ENCODE data around the gene GNA12.
"Not testable (repeated sequence)": the region's sequence is repeated elsewhere in the genome, so short reads cannot be mapped to it uniquely, and the experiment has no call there.

Gene GNA12

DNA sequence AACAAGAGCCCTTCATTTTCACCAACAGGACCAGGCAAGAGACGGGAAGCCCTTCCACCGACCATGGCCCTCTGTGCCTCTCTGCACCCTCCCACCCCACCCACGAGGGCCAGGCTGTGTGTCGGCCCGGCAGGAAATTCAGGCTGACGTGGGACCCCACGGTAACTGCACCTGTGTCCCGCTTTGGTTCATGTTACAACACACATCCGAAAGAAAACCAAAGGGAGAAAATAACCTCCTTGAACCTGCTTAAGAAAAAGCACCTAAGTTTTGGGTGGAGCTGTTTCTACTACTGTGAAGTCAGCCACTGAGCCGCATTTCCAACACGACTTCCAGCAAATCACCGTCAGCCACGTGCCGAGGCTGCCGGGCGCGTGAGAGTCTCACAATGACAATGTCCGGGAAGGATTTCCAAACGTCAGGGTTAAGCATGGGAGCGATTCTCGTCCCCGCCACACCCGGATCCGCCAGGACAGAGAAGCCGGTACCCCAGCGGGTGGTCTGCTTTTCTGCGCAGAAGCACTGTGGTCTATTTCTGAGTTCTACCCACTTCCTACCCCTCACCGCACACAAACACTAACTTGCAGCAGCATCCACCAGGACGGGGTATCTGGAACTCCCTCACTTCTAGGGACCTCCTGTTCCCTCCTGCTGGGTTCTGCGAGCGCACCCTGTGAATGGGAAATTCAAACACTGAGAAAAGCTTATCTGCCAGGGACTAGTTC is 119.5 kb downstream of the GNA12 start:
- DNase-seq, result no peak

DNA sequence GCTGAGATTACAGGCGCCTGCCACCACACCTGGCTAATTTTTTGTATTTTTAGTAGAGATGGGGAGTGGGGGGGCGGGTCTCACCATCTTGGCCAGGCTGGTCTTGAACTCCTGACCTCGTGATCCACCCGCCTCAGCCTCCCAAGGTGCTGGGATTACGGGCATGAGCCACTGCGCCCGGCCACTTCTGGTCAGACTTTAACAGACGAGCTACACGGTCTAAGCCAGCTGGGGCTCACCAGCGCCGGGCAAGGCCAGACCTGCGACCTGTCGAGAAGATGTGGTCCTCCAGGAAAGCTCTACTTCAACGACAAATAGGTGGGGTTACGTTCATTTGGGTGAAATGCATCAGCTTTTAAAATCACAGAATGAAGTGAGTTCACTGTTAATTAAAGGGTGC is 120.1 kb downstream of the GNA12 start:
- DNase-seq, result not testable (repeated sequence)

DNA sequence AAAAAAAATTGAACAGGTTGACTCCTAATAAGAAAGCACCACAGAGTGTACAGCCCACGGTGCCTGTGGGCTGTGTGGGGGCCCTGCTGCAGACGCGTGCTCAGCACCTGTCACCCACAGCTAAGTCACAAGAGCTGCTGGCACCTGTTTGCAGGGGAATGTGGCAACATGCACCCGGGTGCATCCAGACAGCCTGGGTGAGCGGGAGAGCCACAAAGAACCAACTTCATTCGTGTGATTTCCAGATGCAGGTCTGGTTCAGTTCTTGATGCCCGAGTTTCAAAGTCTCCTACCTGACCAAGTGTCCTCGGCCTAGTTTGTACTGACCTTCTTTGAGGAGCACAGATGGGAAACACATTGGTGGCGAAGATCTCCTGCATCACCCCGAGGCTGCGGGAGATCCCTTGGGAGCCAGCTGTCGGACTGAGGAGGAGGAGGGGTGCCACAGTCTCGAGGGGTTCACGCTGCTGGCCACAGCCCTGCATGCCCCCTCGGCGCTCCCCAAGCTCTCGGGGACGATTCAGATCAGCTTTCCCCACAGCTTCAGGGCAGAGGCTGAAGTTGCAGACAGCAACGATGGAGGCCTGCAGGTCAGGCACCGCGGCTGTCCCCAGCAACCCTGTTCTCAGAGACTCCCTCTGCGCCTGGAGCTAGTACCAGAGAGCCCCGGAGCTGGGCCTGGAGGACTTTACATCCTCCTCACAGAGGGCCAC is 120.8 kb downstream of the GNA12 start:
- DNase-seq, result no peak

DNA sequence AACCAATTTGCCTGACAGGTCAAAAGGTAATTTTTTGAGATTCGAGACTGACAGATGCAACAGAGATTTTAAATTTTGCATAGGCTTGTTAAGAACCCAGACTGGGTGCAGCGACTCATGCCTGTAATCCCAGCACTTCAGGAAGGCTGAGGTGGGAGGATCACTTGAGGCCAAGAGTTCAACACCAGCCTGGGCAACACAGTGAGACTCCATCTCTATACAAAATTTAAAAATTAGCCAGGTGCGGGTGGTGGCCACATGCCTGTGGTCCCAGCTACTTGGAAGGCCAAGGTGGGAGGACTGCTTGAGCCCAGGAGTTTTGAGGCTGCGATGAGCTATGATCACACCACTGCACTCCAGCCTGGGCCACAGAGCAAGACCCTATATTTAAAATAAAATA is 121.5 kb downstream of the GNA12 start:
- DNase-seq, result no peak

DNA sequence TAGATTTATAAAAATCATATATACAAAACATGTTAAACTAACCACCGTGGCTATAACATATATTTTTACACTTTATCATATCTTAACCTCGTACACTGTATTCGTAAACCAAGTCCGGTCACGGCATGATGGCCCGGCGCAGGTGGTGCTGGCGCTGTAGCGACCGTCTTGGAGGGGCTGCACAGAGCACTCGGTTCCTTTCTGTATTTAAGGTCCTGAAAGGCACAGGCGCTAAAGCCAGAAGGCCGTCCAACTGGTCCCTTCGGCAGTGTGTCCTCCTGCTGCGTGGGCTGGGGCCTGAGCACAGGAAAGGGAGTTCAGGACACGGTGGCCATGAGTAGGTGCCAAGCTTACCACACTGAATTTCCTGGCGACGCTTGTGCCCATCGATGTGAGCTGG is 122.3 kb downstream of the GNA12 start:
- DNase-seq, result no peak

DNA sequence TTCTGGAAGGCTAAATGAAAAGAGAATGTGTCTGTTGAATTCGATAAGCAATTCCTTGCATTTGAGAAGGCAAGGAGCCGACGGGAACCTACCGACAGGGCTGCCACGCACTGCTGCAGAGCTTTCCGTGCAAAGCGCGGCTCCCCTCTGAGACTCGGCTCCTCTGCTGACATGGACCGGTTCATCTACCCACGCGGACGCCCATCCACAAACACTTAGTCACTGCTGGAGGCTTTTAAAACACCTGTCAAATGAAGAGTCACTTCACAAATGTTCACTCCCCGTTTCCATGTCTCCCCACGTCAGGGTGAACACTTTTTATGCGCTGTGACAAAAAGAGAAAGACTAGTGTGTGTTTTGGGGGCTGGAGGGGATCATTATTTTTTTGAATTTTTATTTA is 124.1 kb downstream of the GNA12 start:
- no peak for DNase-seq

DNA sequence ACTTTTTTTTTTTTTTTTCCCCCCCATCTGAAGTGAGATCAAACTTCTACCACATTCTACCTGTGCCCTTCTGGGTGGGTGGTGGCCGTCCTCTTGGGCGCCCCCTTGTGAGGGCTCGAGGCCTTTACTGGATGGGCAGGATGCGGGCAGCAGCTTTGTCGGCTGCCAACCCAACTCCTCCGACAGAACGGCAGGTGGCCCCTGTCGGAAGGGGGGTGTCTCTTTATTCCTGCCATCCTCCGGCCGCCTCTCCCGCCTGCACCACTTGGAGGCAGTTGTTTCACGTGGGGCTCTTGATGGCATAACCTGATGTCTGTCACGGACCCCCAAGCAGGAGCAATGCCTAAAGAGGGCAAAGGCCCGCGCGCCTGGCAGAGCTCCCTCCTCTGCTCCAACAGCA is 125.1 kb downstream of the GNA12 start:
- peak; percentile 58 for DNase-seq

DNA sequence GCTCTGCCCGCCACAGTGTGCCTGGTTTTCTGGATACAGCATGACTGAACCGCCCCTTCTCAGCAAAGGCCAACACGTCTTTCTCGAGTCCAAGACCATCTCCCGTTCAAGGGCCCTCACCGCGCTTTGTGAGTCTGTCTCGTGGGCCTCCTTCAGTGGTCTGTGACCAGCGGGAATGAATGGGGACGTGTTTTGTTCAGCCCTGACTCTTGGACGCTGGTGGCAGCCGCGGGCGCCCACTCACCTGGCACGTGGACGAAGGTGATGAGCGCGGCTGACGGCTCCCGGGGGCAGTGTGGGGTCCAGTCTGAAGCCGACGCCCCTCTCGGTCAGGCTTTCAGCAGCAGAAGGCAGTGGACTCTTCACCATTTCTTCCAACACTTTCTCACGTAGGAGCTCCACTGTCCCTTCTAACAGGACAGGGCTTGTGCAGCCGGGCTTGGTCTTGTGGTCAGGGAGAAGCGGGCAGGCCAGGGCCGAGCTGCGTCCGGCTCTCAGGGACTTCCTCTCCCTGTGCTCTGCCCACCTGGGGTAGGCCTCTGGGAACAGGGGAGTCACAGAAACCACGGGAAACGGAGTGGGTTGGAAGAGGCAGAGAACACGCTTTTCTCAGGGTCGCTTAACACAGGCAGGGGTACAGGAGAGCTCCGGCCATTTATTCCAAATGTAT is 125.7 kb downstream of the GNA12 start:
- DNase-seq, result no peak

DNA sequence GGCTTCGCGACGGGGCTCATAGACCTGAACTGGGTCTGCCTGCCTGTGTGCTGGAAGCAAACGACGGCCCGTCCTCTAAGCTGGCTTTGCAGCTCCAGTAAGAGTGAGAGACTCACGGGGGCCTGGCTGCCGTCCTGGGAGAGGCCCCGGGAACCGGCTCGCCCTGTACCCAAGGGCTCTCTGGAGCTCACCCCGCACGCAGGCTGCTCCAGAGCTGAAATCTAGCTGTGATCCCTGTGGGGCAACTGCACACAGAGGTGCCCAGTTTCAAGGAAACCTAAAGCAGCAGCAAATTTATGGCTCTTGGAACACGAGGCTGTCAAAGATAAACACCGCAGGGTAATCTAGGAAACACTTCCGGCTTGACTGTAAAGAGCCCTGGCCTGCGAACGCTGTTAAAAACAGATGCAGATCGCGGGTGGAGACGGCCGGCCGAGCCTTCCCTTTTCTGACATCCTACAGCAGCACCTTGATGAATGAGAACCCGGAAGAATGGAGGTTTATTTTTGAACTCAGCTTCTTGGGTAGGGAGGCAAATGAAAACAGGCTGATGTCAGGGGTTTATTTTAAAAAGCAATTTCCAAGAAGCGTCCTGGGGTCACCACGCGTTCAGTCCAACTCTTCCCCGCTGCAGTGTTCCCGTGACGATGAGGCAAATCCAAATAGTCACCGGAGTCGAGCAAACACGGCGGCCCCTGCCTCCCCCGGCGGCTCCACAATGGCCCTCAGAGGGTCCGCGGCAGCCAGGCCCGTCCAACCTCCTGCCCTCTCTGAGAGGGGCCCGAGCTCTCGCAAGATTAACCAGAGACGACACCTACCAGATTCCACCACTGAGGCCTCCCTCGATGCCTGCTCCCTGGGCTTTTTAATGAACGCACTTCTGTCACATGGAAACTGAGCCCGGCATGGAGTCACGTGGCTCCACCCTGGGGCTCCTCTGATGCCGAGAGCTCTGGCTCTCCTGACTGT is 126.5 kb downstream of the GNA12 start:
- DNase-seq, result no peak

DNA sequence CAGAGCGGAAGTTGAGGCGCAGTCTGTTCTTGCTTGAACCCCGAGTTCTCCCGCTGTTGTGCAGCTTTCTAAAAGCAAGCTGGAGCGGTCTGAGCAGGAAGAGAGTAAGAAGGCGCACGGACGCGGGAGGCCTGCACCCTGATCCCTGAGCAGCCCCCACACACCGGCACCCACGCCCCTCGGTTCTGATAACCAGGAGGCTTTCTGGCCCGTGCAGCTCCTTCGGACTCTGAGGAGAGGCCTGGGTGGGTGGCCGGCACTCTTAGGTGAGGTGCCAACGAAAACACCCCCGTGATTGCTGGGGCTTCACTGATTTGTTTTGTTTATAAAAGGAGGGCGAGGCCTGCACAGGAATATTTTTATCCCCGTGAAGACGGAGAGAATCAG is 127.2 kb downstream of the GNA12 start:
- DNase-seq, result no peak

DNA sequence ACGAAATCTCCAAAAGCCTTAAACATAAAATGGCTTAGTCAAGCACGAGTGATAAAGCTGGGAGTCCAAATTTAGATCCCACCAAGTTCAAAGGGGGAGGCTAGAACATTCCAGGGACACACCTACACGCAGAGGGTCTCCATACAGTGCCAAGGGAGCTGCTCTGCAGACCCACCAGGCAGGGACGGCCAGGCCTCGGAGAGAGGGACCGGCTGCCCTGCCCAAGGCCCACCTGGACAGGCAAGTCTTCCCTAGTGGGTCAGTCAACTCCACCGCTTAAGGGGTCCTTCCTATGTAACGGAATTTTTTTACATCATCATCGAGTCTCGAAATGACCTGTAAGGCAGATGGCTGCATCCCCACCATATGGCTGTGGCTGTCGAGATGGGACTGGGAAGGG is 127.6 kb downstream of the GNA12 start:
- no peak for DNase-seq

DNA sequence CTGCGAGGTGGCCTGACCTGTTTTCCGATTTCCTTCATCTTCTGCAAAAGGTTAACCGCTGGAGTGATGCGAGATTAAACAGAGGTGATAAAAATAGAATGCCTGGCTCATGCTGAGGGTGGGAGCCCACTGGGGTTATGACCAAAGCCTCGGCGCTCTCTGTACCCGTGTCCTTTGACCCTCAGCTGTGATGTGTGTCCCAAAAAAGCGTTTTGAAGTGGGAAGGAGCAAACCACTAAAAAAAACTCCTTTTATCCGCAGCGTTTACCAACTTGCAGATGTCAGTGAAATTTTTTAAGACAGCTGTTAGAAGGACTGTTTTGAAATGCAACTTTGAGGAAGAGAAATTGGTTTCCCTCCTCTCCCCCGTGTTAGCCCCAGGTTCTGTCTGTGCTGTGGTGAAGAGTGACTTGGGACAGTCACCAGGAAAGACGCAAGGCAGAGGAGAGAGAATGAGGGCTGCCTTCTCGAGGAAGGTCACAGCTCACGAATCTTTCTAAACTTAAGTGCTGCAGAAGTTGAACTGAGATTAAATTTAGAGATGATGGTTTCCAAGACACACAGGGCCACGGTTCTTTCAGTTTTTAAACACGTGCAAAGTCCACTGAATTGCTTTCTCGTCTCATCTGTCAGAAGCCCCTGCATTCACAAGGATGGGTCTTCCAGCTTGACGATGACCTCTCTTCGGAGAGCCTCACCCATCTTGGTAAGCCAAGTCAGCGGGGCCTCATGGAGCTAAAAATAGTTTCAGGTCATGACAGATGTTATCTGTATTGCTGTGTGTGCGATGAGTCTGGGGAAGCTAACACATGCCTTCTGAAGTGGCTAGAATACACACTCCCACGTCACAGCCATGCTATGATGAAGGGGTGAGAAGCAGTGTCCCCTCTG is 128.5 kb downstream of the GNA12 start:
- DNase-seq, result no peak

DNA sequence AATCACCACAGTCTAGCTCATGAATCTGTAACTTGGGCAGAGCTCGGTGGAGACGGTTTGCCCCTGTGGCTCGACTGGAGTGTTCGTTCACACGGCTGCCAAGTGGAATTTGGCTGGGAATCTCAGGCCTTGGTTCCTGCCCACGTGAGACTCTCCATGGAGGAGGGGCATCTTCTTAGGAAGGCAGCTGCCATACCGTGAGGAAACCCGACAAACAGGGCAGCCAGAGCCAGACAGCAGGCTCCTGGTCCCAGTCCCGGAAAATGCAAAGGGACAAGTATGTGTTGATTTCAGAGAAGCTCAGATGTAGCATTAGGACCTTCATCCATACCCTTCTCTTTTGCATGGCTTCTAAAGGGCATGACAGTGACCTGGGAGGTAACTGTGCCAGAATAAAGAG is 129.5 kb downstream of the GNA12 start:
- no peak for DNase-seq

DNA sequence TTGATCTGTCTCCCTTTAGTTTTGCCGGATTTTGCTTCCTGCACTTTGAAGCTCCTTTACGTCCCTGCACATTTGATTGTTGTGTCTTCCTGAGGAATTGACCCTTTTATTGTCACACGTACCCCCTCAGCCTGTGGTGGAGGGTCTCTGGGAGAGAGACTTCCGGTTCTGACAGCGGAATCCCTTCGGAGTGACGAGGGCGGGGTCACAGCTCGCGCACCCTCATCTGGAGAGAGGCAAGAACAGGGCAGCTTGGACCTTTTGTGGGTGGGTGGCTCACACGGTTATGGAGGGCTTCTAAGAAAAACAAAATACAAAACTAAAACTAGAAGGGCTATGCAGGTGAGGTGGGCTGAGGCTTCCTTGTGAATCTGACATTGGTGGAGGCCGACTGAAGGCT is 130.1 kb downstream of the GNA12 start:
- DNase-seq, result no peak

DNA sequence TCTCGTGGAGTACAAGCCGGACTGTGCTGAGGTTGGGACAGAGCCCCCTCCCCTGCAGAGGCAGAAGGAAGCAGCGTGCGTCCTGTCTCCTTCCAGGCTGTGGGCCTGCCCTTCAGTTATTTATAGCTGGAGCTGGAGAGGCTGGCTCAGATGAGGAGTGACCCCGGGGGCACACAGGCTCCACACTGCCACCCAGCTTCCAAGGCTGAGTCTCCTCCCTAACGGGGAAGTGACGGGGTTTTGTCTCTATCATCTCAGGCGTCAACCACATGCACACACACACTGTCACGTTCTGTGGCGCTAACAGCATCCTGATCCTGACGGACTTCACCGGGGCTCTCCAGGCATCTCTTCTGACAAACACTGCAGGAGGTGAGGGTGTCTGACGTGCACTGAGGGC is 130.7 kb downstream of the GNA12 start:
- peak; percentile 26 for DNase-seq

DNA sequence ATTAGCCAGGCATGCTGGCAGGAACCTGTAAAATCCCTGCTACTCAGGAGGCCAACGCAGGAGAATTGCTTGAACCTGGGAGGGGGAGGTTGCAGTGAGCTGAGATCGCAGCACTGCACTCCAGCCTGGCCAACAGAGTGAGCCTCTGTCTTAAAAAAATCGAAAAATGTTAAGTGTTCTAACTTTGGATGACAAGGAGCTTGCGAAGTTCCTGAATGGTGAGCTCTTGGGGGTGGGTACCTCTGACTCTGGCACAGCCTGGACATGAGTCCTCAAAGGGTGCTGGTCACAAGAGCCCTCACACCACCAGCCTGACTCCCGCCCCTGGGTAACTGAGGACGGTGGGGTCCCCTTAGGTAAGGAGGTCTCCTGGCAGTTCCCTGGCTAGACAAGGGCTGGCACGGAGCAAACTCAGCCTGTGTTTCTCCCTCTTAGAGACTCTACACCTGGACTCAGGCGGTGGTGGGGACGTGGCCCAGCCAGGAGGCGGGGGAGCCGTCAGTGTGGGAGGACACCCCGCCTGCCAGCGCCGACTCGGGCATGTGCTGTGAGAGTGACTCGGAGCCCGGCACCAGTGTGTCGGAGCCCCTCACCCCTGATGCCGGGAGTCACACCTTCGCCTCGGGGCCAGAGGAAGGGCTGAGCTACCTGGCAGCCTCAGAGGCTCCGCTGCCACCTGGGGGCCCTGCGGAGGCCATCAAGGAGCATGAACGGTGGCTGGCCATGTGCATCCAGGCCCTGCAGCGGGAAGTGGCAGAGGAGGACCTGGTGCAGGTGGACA is 132.0 kb downstream of the GNA12 start:
- DNase-seq, result no peak

DNA sequence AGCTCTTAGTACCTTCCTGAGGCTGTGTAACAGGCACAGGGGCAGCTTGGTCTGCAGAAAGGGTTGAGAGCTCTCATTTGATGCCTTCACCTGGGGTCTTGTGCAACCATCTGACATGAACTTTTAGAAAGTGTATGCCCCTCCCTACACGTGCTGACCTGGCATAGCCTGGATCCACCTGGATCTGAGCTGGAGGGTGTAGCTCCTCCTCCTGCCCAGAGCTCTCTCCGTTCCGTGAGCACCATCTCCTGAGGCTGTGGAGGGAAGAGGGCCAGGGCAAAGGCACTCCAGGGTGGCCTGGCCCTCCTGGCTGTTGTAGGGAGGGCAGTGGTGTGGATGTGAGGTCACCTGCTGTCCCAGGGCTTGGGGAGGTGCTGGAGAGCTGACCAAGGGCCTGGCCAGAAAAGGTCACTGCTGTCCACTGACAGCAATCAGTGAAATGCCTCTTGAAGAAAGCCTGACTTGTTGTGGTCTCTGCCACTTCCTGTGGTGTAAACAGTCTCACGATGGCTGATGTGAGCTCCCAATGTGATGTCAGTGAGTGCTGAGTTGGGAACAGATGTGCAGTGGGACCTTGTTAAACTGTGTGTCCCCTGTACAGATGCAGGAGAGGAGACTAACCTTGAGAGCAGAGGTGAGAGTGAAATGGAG is 133.1 kb downstream of the GNA12 start:
- DNase-seq, result no peak

DNA sequence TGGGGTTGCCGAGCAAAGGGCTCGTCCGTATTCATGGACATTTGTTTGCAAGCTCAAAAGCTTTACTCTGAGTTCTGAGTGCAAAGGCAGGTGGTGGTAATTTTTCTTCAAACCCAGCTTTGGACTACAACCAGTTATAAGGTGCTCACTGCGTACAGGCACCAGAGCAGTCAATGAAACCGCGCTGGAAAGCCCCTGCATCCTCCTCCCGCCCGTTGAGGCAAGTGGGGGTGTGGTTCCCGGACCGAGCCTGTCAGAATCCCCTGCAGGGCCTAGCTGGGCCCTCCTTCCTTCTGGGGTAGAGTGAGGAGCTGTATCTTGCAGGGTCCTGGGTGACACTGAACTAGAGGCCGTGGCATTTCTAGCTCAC is 133.8 kb downstream of the GNA12 start:
- DNase-seq, result no peak

DNA sequence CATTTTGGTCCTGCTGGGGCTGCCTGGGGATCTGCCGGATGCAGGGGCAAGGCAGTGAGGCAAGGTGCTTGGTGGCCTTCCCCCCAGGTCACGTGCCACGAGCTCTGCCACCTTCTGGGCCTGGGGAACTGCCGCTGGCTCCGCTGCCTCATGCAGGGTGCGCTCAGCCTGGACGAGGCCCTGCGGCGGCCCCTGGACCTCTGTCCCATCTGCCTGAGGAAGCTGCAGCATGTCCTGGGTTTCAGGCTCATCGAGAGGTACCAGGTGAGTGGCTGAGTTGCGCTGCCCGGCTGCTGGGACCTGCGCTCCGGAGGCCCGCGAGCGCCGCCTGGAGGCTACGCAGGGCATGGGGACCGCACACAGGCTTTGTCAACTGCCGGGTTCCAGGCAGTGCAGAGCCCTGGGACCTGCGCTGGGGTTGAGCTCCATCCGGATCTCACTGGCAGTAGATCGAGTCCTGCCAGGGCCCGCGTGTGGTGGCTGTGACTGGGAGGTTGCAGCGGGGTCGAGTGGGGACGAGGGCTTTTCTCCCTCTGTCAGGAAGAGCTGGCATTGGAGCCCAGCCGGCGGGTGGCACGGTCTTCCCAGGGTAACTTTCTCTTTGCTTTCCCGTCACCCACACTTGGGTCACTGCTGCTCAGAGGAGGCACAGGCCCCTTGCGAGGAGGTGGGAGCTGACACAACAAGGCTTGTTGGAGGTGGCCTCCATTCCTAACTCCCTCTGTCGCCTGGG is 134.4 kb downstream of the GNA12 start:
- peak; percentile 76 for DNase-seq
